SK-N-MC (cell line): Measurements from ENCODE around the gene ARMH3.

ENCODE experiments used
- EZH2 ChIP-seq: fragments of 200-600 bp; sonication (generic); IDR thresholded peaks from one replicate; pipeline ENCODE4 v1.6.1; 2017; ENCODE audit warnings: antibody characterized with exemption
- POLR2AphosphoS5 ChIP-seq: IDR thresholded peaks from 2 replicates; pipeline ENCODE4 v1.6.1; 2012; ENCODE audit warnings: mild to moderate bottlenecking, low read depth, low read length, borderline replicate concordance

DNA sequence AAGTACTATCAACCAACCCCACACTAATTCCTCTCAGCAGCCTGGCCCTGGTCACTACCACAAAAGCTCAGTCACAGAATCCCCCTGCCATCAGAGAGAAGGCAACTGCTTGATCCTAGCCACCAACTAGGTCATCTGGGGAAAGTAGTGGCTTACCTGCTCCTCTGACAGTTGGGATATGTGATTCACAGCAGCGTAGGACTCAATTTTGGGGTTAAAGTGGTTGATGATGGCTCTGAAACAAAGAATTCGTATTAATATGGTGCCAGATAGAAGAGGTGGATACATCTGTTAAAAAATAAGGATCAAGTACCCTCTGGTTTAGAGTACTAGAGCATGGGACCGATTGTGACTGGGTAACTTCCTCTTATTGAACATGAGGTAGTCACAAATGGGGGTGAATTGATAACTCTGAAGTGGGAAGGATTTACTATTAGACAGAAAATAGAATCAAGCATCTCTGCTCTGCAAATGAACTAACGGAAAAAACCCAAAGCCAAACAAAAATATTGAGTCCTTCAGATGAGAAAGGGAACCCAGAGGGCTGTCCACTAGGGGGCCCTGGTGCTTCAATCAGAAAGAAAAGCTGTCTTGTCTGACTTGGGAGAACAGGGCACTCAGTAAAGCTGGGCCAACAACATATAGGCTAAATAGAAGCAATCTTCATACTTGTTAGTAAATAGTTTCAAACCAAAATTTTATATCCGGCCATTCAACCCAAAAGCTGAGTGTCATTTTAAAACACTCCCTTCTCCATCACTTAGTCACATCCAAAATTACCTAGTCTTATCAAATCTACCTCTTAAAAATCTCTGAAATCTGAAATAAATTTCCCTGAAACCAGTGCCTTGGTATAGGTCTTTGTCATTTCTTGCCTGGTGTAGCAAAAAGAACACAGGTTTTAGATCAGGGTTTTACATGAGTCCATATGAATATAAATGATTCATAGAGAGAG is 166.4 kb downstream of the ARMH3 start:
- TF ChIP-seq EZH2 = no peak
- no peak for TF ChIP-seq POLR2AphosphoS5
